ENCODE results near the gene COL13A1.

COL13A1 gene

GRCh38 chr10:69819716-69820506, 18.2 kb downstream of the COL13A1 start:
- DNase-seq (ENCODE audit: low read depth, low spot score): no peak

GRCh38 chr10:69820817-69821216, 19.1 kb downstream of the COL13A1 start:
- DNase-seq (ENCODE audit: low read depth, low spot score): no peak

GRCh38 chr10:69825604-69826003, 23.9 kb downstream of the COL13A1 start:
- no peak for DNase-seq (ENCODE audit: low read depth, low spot score)

- no peak for DNase-seq (ENCODE audit: low read depth, low spot score)
Observed at GRCh38 chr10:69826094-69826493, 24.4 kb downstream of the COL13A1 start.

GRCh38 chr10:69826789-69827554, 25.3 kb downstream of the COL13A1 start:
- no peak for DNase-seq (ENCODE audit: low read depth, low spot score)

GRCh38 chr10:69828144-69828870, 26.6 kb downstream of the COL13A1 start:
- DNase-seq (ENCODE audit: low read depth, low spot score): no peak

- DNase-seq (ENCODE audit: low read depth, low spot score): no peak
Observed at GRCh38 chr10:69829775-69830174, 28.1 kb downstream of the COL13A1 start.

GRCh38 chr10:69831231-69831855, 29.6 kb downstream of the COL13A1 start:
- no peak for DNase-seq (ENCODE audit: low read depth, low spot score)

- no peak for DNase-seq (ENCODE audit: low read depth, low spot score)
Observed at GRCh38 chr10:69835233-69835632, 33.5 kb downstream of the COL13A1 start.

GRCh38 chr10:69835875-69836730, 34.4 kb downstream of the COL13A1 start:
- no peak for DNase-seq (ENCODE audit: low read depth, low spot score)

- DNase-seq (ENCODE audit: low read depth, low spot score): no peak
Observed at GRCh38 chr10:69836731-69837030, 35.0 kb downstream of the COL13A1 start.

- no peak for DNase-seq (ENCODE audit: low read depth, low spot score)
Observed at GRCh38 chr10:69837261-69837660, 35.6 kb downstream of the COL13A1 start.

GRCh38 chr10:69838418-69838817, 36.7 kb downstream of the COL13A1 start:
- DNase-seq (ENCODE audit: low read depth, low spot score): no peak

- no peak for DNase-seq (ENCODE audit: low read depth, low spot score)
Observed at GRCh38 chr10:69838853-69839252, 37.1 kb downstream of the COL13A1 start.

GRCh38 chr10:69839696-69840345, 38.1 kb downstream of the COL13A1 start:
- no peak for DNase-seq (ENCODE audit: low read depth, low spot score)

GRCh38 chr10:69840773-69841172, 39.1 kb downstream of the COL13A1 start:
- no peak for DNase-seq (ENCODE audit: low read depth, low spot score)

- DNase-seq (ENCODE audit: low read depth, low spot score): no peak
Observed at GRCh38 chr10:69842020-69842419, 40.3 kb downstream of the COL13A1 start.

GRCh38 chr10:69842882-69843281, 41.2 kb downstream of the COL13A1 start:
- no peak for DNase-seq (ENCODE audit: low read depth, low spot score)

- no peak for DNase-seq (ENCODE audit: low read depth, low spot score)
Observed at GRCh38 chr10:69843923-69844322, 42.2 kb downstream of the COL13A1 start.

GRCh38 chr10:69844698-69845097, 43.0 kb downstream of the COL13A1 start:
- no peak for DNase-seq (ENCODE audit: low read depth, low spot score)
